Keratinocyte (primary cell): ENCODE measurements around the gene MAGEF1. TPM values are rescaled to one million over a fixed set of nuclear protein-coding genes. Genes with fewer than 3 reads are reported as not detected.

Experiments used
- DNase-seq: peaks from one replicate; pipeline ENCODE4 v3.0.0-alpha.2; 2011; ENCODE audit warnings: low read depth, missing footprints, low spot score
- FAIRE-seq: peaks from 2 replicates; lab custom pipeline; 2011; peaks lifted over from hg19 to GRCh38; lab: Jason Lieb, UNC
- H2AFZ ChIP-seq: 2 replicates; pipeline ENCODE4 v1.6.0; 2012; ENCODE audit warnings: low read length, control low read depth, inconsistent platforms; ENCODE audit not compliant: control insufficient read depth
- H3K27ac ChIP-seq: 2 replicates; pipeline ENCODE4 v1.5.1; 2011; ENCODE audit warnings: low read length; ENCODE audit not compliant: control insufficient read depth, insufficient read depth
- H3K27me3 ChIP-seq: 3 replicates; pipeline ENCODE4 v1.6.0; 2011; ENCODE audit warnings: low read length; ENCODE audit not compliant: control insufficient read depth, insufficient read depth; ENCODE audit errors: extremely low read depth
- H3K36me3 ChIP-seq, 2 experiments: 2 replicates in 1 of 2; 3 replicates in 1 of 2; pipeline ENCODE4 v1.5.1; 2011; ENCODE audit warnings: low read length in 2 of 2, mild to moderate bottlenecking in 1 of 2; ENCODE audit not compliant: control insufficient read depth in 2 of 2, insufficient read depth in 2 of 2; ENCODE audit errors: extremely low read depth in 1 of 2
- H3K4me1 ChIP-seq: 3 replicates; pipeline ENCODE4 v1.5.1; 2011; ENCODE audit warnings: low read length; ENCODE audit not compliant: control insufficient read depth, insufficient read depth; ENCODE audit errors: extremely low read depth
- H3K4me2 ChIP-seq: 3 replicates; pipeline ENCODE4 v1.6.0; 2011; ENCODE audit warnings: low read depth, low read length; ENCODE audit not compliant: control insufficient read depth, insufficient read depth; ENCODE audit errors: extremely low read depth
- H3K4me3 ChIP-seq, 3 experiments: fragments of 200-600 bp in 1 of 3; sonication (generic) in 1 of 3; 2 replicates in 2 of 3; 3 replicates in 1 of 3; pipeline ENCODE4 v1.5.1; 2011 to 2016; ENCODE audit warnings: low read length in 3 of 3, mild to moderate bottlenecking in 3 of 3, control low read depth in 2 of 3, inconsistent platforms in 1 of 3, low read depth in 1 of 3, mixed read lengths in 1 of 3, mixed run types in 1 of 3, moderate library complexity in 1 of 3; ENCODE audit not compliant: control insufficient read depth in 2 of 3, insufficient read depth in 2 of 3; ENCODE audit errors: extremely low read depth in 1 of 3
- H3K79me2 ChIP-seq: 2 replicates; pipeline ENCODE4 v1.6.0; 2012; ENCODE audit warnings: low read length; ENCODE audit not compliant: control insufficient read depth, insufficient read depth
- H3K9ac ChIP-seq: 3 replicates; pipeline ENCODE4 v1.6.0; 2011; ENCODE audit warnings: low read length; ENCODE audit not compliant: control insufficient read depth, insufficient read depth; ENCODE audit errors: extremely low read depth
- H3K9me1 ChIP-seq: 3 replicates; pipeline ENCODE4 v1.6.0; 2011; ENCODE audit warnings: low read length; ENCODE audit not compliant: control insufficient read depth, insufficient read depth; ENCODE audit errors: extremely low read depth
- H3K9me3 ChIP-seq: 2 replicates; pipeline ENCODE4 v1.5.1; 2012; ENCODE audit warnings: low read depth, low read length; ENCODE audit not compliant: control insufficient read depth
- H4K20me1 ChIP-seq: 3 replicates; pipeline ENCODE4 v1.6.0; 2011; ENCODE audit warnings: low read length; ENCODE audit not compliant: control insufficient read depth, insufficient read depth; ENCODE audit errors: extremely low read depth
- EZH2 ChIP-seq: IDR thresholded peaks from one replicate; pipeline ENCODE4 v1.6.1; 2012; ENCODE audit warnings: inconsistent platforms, mild to moderate bottlenecking, low read length, moderate library complexity
- dilution Hi-C: fragments of 300-500 bp; cut with MboI; formaldehyde crosslinking; loops from one replicate; pipeline ENCODE4 v1.7.0; 2020; ENCODE audit warnings: low sequenced_read_pairs; ENCODE audit not compliant: extremely low pct_ligation_motif_present
- polyA plus RNA-seq, 5 experiments: library from polyadenylated mRNA; depleted of rRNA in 3 of 5; stranded (reverse) in 3 of 5; stranded (forward) in 1 of 5; unstranded in 1 of 5; fragments of >200 nt; gene quantifications; 1 replicate in 1 of 5; 2 replicates in 3 of 5; 3 replicates in 1 of 5; pipeline versions ENCODE4 v1.2.1 to v1.2.3, GENCODE V29; 2011 to 2012; ENCODE audit warnings: missing spikeins in 2 of 5, low read depth in 1 of 5, low replicate concordance in 1 of 5
- TF ChIP-seq, protein P1 (sequence below), 3 experiments: IDR thresholded peaks in 1 of 3; conservative IDR thresholded peaks in 1 of 3; optimal IDR thresholded peaks in 1 of 3; 2 replicates in 2 of 3; 3 replicates in 1 of 3; pipeline versions ENCODE3 to v1.5.1; 2011; ENCODE audit warnings: low read length in 3 of 3, mild to moderate bottlenecking in 3 of 3, moderate library complexity in 2 of 3, control low read depth in 1 of 3, inconsistent platforms in 1 of 3; ENCODE audit not compliant: insufficient read depth in 2 of 3; ENCODE audit errors: extremely low read depth in 1 of 3

MAGEF1 gene
- polyA plus RNA-seq, 1 donor (not counting 4 experiments of a cell fraction or from before 2014, with no cell fraction given) = 11.8 TPM

DNA sequence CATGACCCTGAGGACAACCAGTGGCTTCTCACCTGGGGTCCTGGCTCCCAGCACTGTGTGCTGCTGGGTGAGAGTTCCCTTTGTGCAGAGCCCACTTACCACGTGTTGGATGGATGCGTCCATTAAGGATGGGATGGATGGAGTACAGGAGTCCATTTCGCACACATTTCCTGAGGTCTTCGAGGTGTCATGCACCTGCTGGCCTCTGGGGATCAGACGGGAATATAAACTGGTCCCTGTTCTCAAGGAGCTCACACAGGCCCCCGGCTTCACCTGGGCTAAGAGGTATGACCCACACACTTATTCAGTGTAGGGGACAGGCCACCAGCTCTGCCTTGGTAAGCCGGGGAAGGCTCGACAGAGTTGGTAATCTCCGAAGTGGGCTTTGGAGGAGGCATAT lies 39.5 kb downstream of the MAGEF1 start:
- Histone ChIP-seq H3K9me1 (no peaks in the 10 kb centered on the region), H3K27ac (no peak overlapping the region), H3K36me3 (no peaks in the 10 kb centered on the region), H3K79me2 (no peaks in the 10 kb centered on the region), H3K4me1 (no peaks in the 10 kb centered on the region), H4K20me1 (no peaks in the 10 kb centered on the region), H2AFZ (no peak overlapping the region), H3K4me3 (no peak overlapping the region), H3K9ac (no peak overlapping the region), H3K9me3 (no peaks in the 10 kb centered on the region), H3K27me3 (peaks cover 7% of the 10 kb centered on the region), H3K4me2 (no peak overlapping the region)
- dilution Hi-C loops = no loop called here
- TF ChIP-seq, protein P1, sequence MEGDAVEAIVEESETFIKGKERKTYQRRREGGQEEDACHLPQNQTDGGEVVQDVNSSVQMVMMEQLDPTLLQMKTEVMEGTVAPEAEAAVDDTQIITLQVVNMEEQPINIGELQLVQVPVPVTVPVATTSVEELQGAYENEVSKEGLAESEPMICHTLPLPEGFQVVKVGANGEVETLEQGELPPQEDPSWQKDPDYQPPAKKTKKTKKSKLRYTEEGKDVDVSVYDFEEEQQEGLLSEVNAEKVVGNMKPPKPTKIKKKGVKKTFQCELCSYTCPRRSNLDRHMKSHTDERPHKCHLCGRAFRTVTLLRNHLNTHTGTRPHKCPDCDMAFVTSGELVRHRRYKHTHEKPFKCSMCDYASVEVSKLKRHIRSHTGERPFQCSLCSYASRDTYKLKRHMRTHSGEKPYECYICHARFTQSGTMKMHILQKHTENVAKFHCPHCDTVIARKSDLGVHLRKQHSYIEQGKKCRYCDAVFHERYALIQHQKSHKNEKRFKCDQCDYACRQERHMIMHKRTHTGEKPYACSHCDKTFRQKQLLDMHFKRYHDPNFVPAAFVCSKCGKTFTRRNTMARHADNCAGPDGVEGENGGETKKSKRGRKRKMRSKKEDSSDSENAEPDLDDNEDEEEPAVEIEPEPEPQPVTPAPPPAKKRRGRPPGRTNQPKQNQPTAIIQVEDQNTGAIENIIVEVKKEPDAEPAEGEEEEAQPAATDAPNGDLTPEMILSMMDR (optimal IDR thresholded peaks at IDR 0.05 in 1 of 3, IDR thresholded peaks at IDR 0.05 in 1 of 3, conservative IDR thresholded peaks at IDR 0.05 in 1 of 3; ENCODE audit: extremely low read depth in 1 of 3, insufficient read depth in 2 of 3, low read length in 3 of 3) = no peak
- TF ChIP-seq EZH2 = no peak
- FAIRE-seq = no peak
- DNase-seq = no peak

DNA sequence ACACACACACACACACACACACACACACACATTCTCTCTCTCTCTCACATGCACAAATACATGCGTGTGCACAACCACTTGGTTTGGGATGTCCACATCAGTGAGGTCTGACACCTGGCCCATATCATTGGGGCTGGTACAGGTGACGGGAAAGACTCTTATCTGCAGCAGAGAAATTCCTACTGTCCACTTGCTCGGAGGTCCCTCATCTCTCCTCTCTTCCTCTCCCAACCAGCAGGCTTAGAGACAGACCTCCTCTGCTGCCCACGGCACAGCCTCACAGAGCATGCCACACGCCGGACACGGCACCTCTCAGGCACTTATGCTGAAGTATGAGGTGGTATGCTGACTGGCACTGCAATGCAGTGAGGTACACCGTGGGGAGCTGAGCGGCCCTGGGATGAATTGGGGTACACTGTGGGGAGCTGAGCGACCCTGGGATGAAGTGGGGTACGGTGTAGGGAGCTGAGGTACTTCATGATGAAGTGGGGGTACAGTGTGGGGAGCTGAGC lies 41.7 kb downstream of the MAGEF1 start:
- no peak overlapping the region for H2AFZ ChIP-seq
- DNase-seq = no peak
- H3K79me2 ChIP-seq = no peaks in the 10 kb centered on the region
- H3K9me3 ChIP-seq = no peaks in the 10 kb centered on the region
- H3K27ac ChIP-seq = no peak overlapping the region
- no peaks in the 10 kb centered on the region for H3K9me1 ChIP-seq
- dilution Hi-C loops = no loop called here
- H3K4me1 ChIP-seq = no peaks in the 10 kb centered on the region
- H3K4me2 ChIP-seq = no peak overlapping the region
- H4K20me1 ChIP-seq = no peaks in the 10 kb centered on the region
- no peak for TF ChIP-seq EZH2
- TF ChIP-seq, protein P1 (optimal IDR thresholded peaks at IDR 0.05 in 1 of 3, IDR thresholded peaks at IDR 0.05 in 1 of 3, conservative IDR thresholded peaks at IDR 0.05 in 1 of 3; ENCODE audit: extremely low read depth in 1 of 3, insufficient read depth in 2 of 3, low read length in 3 of 3) = no peak
- H3K27me3 ChIP-seq = peaks cover 7% of the 10 kb centered on the region
- H3K9ac ChIP-seq = no peak overlapping the region
- H3K4me3 ChIP-seq = no peak overlapping the region
- H3K36me3 ChIP-seq = no peaks in the 10 kb centered on the region
- no peak for FAIRE-seq
